H1 (cell line): ENCODE data around the gene GREB1. TPM values are rescaled to one million over a fixed set of nuclear protein-coding genes. Genes with fewer than 3 reads are reported as not detected.

ENCODE experiments used
- CTCF ChIA-PET: fragments of 300-600 bp; sonication (Branson Sonifier 250); formaldehyde crosslinking; loops from one replicate; lab custom pipeline; 2021; ENCODE audit not compliant: partially characterized antibody; lab: Charles Lee
- POLR2A ChIA-PET: fragments of 300-600 bp; sonication (Branson Sonifier 250); formaldehyde crosslinking; loops from one replicate; lab custom pipeline; 2021; ENCODE audit warnings: inconsistent platforms; ENCODE audit not compliant: partially characterized antibody; lab: Charles Lee
- DNase-seq, 2 experiments: peaks; one replicate each; pipeline versions ENCODE4 v3.0.0 to v3.0.0-alpha.2; 2010 to 2022; ENCODE audit warnings: low spot score in 2 of 2, low read depth in 1 of 2, mixed read lengths in 1 of 2
- FAIRE-seq: peaks from 2 replicates; lab custom pipeline; 2011; peaks lifted over from hg19 to GRCh38; lab: Jason Lieb, UNC
- H2AFZ ChIP-seq: 2 replicates; pipeline ENCODE4 v1.8.1; 2012; ENCODE audit warnings: low read length, inconsistent platforms
- H2AK5ac ChIP-seq: 2 replicates; pipeline ENCODE4 v1.6.1; 2013; ENCODE audit warnings: low read depth, low read length
- H2BK120ac ChIP-seq: replicated peaks from 2 replicates; pipeline ENCODE3; 2013; ENCODE audit warnings: low read depth, low read length, inconsistent platforms
- H2BK12ac ChIP-seq: 2 replicates; pipeline ENCODE4 v1.6.1; 2013; ENCODE audit warnings: low read depth, low read length
- H2BK15ac ChIP-seq: 2 replicates; pipeline ENCODE4 v1.6.1; 2013; ENCODE audit warnings: low read length
- H2BK20ac ChIP-seq: 2 replicates; pipeline ENCODE4 v1.6.1; 2013; ENCODE audit warnings: low read length
- H2BK5ac ChIP-seq: 2 replicates; pipeline ENCODE4 v1.6.1; 2013; ENCODE audit warnings: low read depth, low read length
- H3K14ac ChIP-seq: 2 replicates; pipeline ENCODE4 v1.6.1; 2013; ENCODE audit warnings: inconsistent platforms; ENCODE audit not compliant: insufficient read length
- H3K18ac ChIP-seq: 2 replicates; pipeline ENCODE4 v1.6.1; 2013; ENCODE audit warnings: low read length; ENCODE audit errors: extremely low read depth
- H3K23ac ChIP-seq: 2 replicates; pipeline ENCODE4 v1.6.1; 2013; ENCODE audit warnings: inconsistent platforms; ENCODE audit not compliant: insufficient read length
- H3K23me2 ChIP-seq: 2 replicates; pipeline ENCODE4 v1.6.1; 2013; ENCODE audit warnings: low read depth, low read length
- H3K27ac ChIP-seq: 2 replicates; pipeline ENCODE4 v1.6.1; 2011; ENCODE audit warnings: low read depth, low read length, inconsistent platforms
- H3K27me3 ChIP-seq, 4 experiments: replicated peaks in 1 of 4; 1 replicate in 1 of 4; 2 replicates in 3 of 4; pipeline versions ENCODE4 v1.6.1 to v1.8.1; 2011 to 2013; ENCODE audit warnings: low read length in 3 of 4, mild to moderate bottlenecking in 3 of 4, inconsistent platforms in 2 of 4, mixed read lengths in 2 of 4, moderate library complexity in 1 of 4; ENCODE audit not compliant: control insufficient read depth in 3 of 4, insufficient read depth in 3 of 4; ENCODE audit errors: extremely low read depth in 1 of 4
- H3K36me3 ChIP-seq, 4 experiments: 2 replicates each; pipeline versions ENCODE4 v1.6.1 to v1.8.1; 2011 to 2013; ENCODE audit warnings: mild to moderate bottlenecking in 4 of 4, low read length in 3 of 4, moderate library complexity in 2 of 4, control low read depth in 1 of 4, inconsistent platforms in 1 of 4; ENCODE audit not compliant: insufficient read depth in 4 of 4, control insufficient read depth in 2 of 4
- H3K4ac ChIP-seq: replicated peaks from 2 replicates; pipeline ENCODE3; 2013; ENCODE audit warnings: low read length, low read depth, mixed read lengths, inconsistent platforms; ENCODE audit not compliant: insufficient read length
- H3K4me1 ChIP-seq, 4 experiments: replicated peaks in 1 of 4; 1 replicate in 1 of 4; 2 replicates in 3 of 4; pipeline versions ENCODE4 v1.6.1 to v1.8.1; 2011 to 2013; ENCODE audit warnings: low read length in 3 of 4, inconsistent platforms in 2 of 4, mixed read lengths in 1 of 4; ENCODE audit not compliant: insufficient read depth in 4 of 4, control insufficient read depth in 3 of 4
- H3K4me2 ChIP-seq, 2 experiments: 2 replicates each; pipeline versions ENCODE4 v1.6.1 to v1.8.1; 2011 to 2013; ENCODE audit warnings: low read depth in 2 of 2, low read length in 2 of 2, control low read depth in 1 of 2, inconsistent platforms in 1 of 2, mild to moderate bottlenecking in 1 of 2; ENCODE audit not compliant: insufficient read depth in 1 of 2
- H3K4me3 ChIP-seq, 4 experiments: fragments of 200-600, 300-600 bp in 1 of 4; sonication (generic), shearing (Covaris generic), sonication (Bioruptor Twin) in 1 of 4; 2 replicates each; pipeline versions ENCODE4 v1.5.1 to v1.8.1; 2011 to 2016; ENCODE audit warnings: low read length in 4 of 4, low read depth in 3 of 4, control low read depth in 2 of 4, inconsistent platforms in 2 of 4, mild to moderate bottlenecking in 2 of 4, mixed read lengths in 1 of 4, moderate library complexity in 1 of 4; ENCODE audit not compliant: insufficient read depth in 2 of 4; ENCODE audit errors: extremely low read depth in 1 of 4
- H3K56ac ChIP-seq: replicated peaks from 2 replicates; pipeline ENCODE3; 2013; ENCODE audit warnings: low read depth, mild to moderate bottlenecking, mixed read lengths, low read length, inconsistent platforms; ENCODE audit not compliant: insufficient read length
- H3K79me1 ChIP-seq: 2 replicates; pipeline ENCODE4 v1.6.1; 2013; ENCODE audit warnings: low read depth, low read length, control low read depth
- H3K79me2 ChIP-seq, 2 experiments: 2 replicates each; pipeline versions ENCODE4 v1.6.1 to v1.8.1; 2012 to 2013; ENCODE audit warnings: low read length in 2 of 2, mild to moderate bottlenecking in 2 of 2, inconsistent platforms in 1 of 2; ENCODE audit not compliant: insufficient read depth in 2 of 2, control insufficient read depth in 1 of 2
- H3K9ac ChIP-seq, 4 experiments: replicated peaks in 1 of 4; 1 replicate in 1 of 4; 2 replicates in 3 of 4; pipeline versions ENCODE4 v1.6.1 to v1.8.1; 2011 to 2013; ENCODE audit warnings: low read depth in 3 of 4, low read length in 3 of 4, control low read depth in 2 of 4, mild to moderate bottlenecking in 2 of 4, moderate library complexity in 2 of 4, inconsistent platforms in 1 of 4; ENCODE audit errors: extremely low read depth in 1 of 4
- H3K9me3 ChIP-seq, 2 experiments: 2 replicates each; pipeline versions ENCODE4 v1.6.1 to v1.8.1; 2012 to 2013; ENCODE audit warnings: mild to moderate bottlenecking in 2 of 2, moderate library complexity in 2 of 2, control low read depth in 1 of 2, inconsistent platforms in 1 of 2, low read depth in 1 of 2, low read length in 1 of 2, mixed read lengths in 1 of 2; ENCODE audit not compliant: insufficient read depth in 2 of 2
- H4K20me1 ChIP-seq, 2 experiments: replicated peaks in 1 of 2; 2 replicates each; pipeline versions ENCODE3 to v1.8.1; 2011 to 2013; ENCODE audit warnings: inconsistent platforms in 2 of 2, low read length in 2 of 2, mild to moderate bottlenecking in 1 of 2; ENCODE audit not compliant: insufficient read depth in 2 of 2, control insufficient read depth in 1 of 2
- H4K5ac ChIP-seq: 2 replicates; pipeline ENCODE4 v1.6.1; 2013; ENCODE audit warnings: low read length, low read depth, mixed read lengths, inconsistent platforms; ENCODE audit not compliant: insufficient read length
- H4K8ac ChIP-seq: 2 replicates; pipeline ENCODE4 v1.8.0; 2013; ENCODE audit warnings: mild to moderate bottlenecking, moderate library complexity, low read length, inconsistent platforms; ENCODE audit not compliant: insufficient read depth; ENCODE audit errors: extremely low read depth
- H4K91ac ChIP-seq: replicated peaks from 2 replicates; pipeline ENCODE3; 2013; ENCODE audit warnings: low read length, mixed read lengths, inconsistent platforms; ENCODE audit not compliant: insufficient read length
- CBX8 ChIP-seq: fragments of 300-800, 300-1000 bp; sonication (generic); IDR thresholded peaks from 2 replicates; pipeline ENCODE4 v1.7.1; 2016; ENCODE audit warnings: low read depth, low read length, borderline replicate concordance
- CEBPB ChIP-seq: IDR thresholded peaks from 2 replicates; pipeline ENCODE4 v1.6.1; 2012; ENCODE audit warnings: low read depth, low read length
- EP300 ChIP-seq, 2 experiments: IDR thresholded peaks; 1 replicate in 1 of 2; 2 replicates in 1 of 2; pipeline ENCODE4 v1.6.1; 2011 to 2012; ENCODE audit warnings: low read depth in 2 of 2, low read length in 2 of 2, mild to moderate bottlenecking in 2 of 2, borderline replicate concordance in 1 of 2, inconsistent platforms in 1 of 2, moderate library complexity in 1 of 2
- JUN ChIP-seq: IDR thresholded peaks from 2 replicates; pipeline ENCODE4 v1.6.1; 2011; ENCODE audit warnings: low read depth, mild to moderate bottlenecking, improper control_type of control experiment, low read length
- SAP30 ChIP-seq: fragments of 300-600 bp; sonication (generic); IDR thresholded peaks from 2 replicates; pipeline ENCODE4 v1.7.1; 2012; ENCODE audit warnings: low read length, moderate library complexity, mild to moderate bottlenecking, inconsistent platforms; ENCODE audit not compliant: insufficient read depth, insufficient replicate concordance
- SIN3A ChIP-seq, 2 experiments: IDR thresholded peaks in 1 of 2; conservative IDR thresholded peaks in 1 of 2; 2 replicates each; pipeline ENCODE4 v1.6.1; 2011 to 2012; ENCODE audit warnings: low read length in 2 of 2, improper control_type of control experiment in 1 of 2, low read depth in 1 of 2, mild to moderate bottlenecking in 1 of 2
- whole genome bisulfite sequencing, 2 experiments: shearing (Covaris generic) in 1 of 2; methylation state at CpG; one replicate each; pipeline versions ENCODE4 v1.1.6 to v1.1.7; 2013 to 2015; ENCODE audit warnings: low lambda C conversion rate in 2 of 2, mixed read lengths in 2 of 2, inconsistent platforms in 1 of 2, low coverage in 1 of 2, missing lambda C conversion rate in 1 of 2; ENCODE audit not compliant: insufficient replicate concordance in 2 of 2, insufficient coverage in 1 of 2, insufficient read length in 1 of 2; ENCODE audit errors: extremely low coverage in 1 of 2, missing lambda C conversion rate in 1 of 2; 5-methylcytosine and 5-hydroxymethylcytosine counted together
- polyA plus RNA-seq, 7 experiments: library from polyadenylated mRNA; depleted of rRNA in 3 of 7; stranded (reverse) in 5 of 7; unstranded in 2 of 7; fragments of >200 nt in 5 of 7; fragments of 200-250 nt in 2 of 7; gene quantifications; 1 replicate in 5 of 7; 2 replicates in 1 of 7; 4 replicates in 1 of 7; pipeline versions ENCODE4 v1.2.1 to v1.2.3, GENCODE V29; 2011 to 2013; ENCODE audit warnings: missing spikeins in 2 of 7, mixed read lengths in 2 of 7
- total RNA-seq: library from RNA; stranded (reverse); fragmentation: NEBNext Ultra II Directional; extraction: Animal tissue kit (Norgen Biotek cat#: 25700); gene quantifications from 2 replicates; pipeline ENCODE4 v1.2.1, GENCODE V29; 2021
- TF ChIP-seq, protein P1 (sequence below): IDR thresholded peaks from 2 replicates; pipeline ENCODE4 v1.6.1; 2011; ENCODE audit warnings: low read length, improper control_type of control experiment
- TF ChIP-seq, protein P2 (sequence below), 3 experiments: IDR thresholded peaks; 1 replicate in 2 of 3; 2 replicates in 1 of 3; pipeline versions ENCODE4 v1.5.1 to v1.6.1; 2011; ENCODE audit warnings: low read length in 3 of 3, mild to moderate bottlenecking in 3 of 3, inconsistent platforms in 2 of 3, low read depth in 1 of 3, moderate library complexity in 1 of 3; ENCODE audit not compliant: insufficient read depth in 1 of 3; ENCODE audit errors: control extremely low read depth in 1 of 3

Gene GREB1
- total and polyA plus RNA-seq, 2 of the 8 experiments (the other 6 are each of a cell fraction or from before 2014, with no cell fraction given), result 7.9 to 43.4 TPM

- H4K91ac ChIP-seq, result no peak overlapping the region
- no peak for FAIRE-seq
- H3K56ac ChIP-seq, result no peak overlapping the region
- H3K79me2 ChIP-seq, result no peaks in the 10 kb centered on the region
- no peaks in the 10 kb centered on the region for H3K79me1 ChIP-seq
- H3K36me3 ChIP-seq, result peaks cover 4 to 18% (median 17%) of the 10 kb centered on the region in 4 experiments
- no peak overlapping the region for H3K4me3 ChIP-seq
- WGBS, 2 experiments, result 97% methylated on average over 28 of the region's 28 CpGs; no CpG with 5 or more reads in 1 of the 2 experiments
- H2BK120ac ChIP-seq, result no peak overlapping the region
- H3K14ac ChIP-seq, result no peak overlapping the region
- CTCF ChIA-PET, result interaction anchor here (0.6 to 2.8 kb wide), 7 partner anchors 9 to 149 kb away, joined by 3 to 13 read pairs (median 3); no protein-coding TSS in a partner anchor
- POLR2A ChIA-PET, result interaction anchor here (0.6 kb wide), 1 partner anchor 769 kb away, joined by 3 read pairs; no protein-coding TSS in a partner anchor
- DNase-seq, result no peak
- H3K23me2 ChIP-seq, result no peaks in the 10 kb centered on the region
- H2BK12ac ChIP-seq, result no peak overlapping the region
- H2BK15ac ChIP-seq, result no peak overlapping the region
- H2BK5ac ChIP-seq, result no peak overlapping the region
- no peak overlapping the region; a peak in 1 of 7 replicates for H3K9ac ChIP-seq
- H4K8ac ChIP-seq, result no peak overlapping the region
- no peak overlapping the region for H3K4ac ChIP-seq
- H3K18ac ChIP-seq, result no peak overlapping the region
- H3K27ac ChIP-seq, result no peak overlapping the region
- no peak overlapping the region for H2AK5ac ChIP-seq
- no peak overlapping the region for H4K5ac ChIP-seq
- peaks cover 0 to 4% of the 10 kb centered on the region in 2 experiments for H4K20me1 ChIP-seq
- no peaks in the 10 kb centered on the region for H3K9me3 ChIP-seq
- no peaks in the 10 kb centered on the region for H3K4me1 ChIP-seq
- no peak overlapping the region for H2BK20ac ChIP-seq
- no peaks in the 10 kb centered on the region for H3K27me3 ChIP-seq
- no peak overlapping the region for H3K4me2 ChIP-seq
- H2AFZ ChIP-seq, result no peak overlapping the region
- H3K23ac ChIP-seq, result no peak overlapping the region
- TF ChIP-seq SAP30 (no peak), CEBPB (no peak), SIN3A (conservative IDR thresholded peaks at IDR 0.05 in 1 of 2, IDR thresholded peaks at IDR 0.05 in 1 of 2; ENCODE audit: low read depth in 1 of 2, low read length in 2 of 2) (no peak), CBX8 (no peak), JUN (no peak), EP300 (IDR thresholded peaks at IDR 0.05; ENCODE audit: borderline replicate concordance in 1 of 2, low read depth in 2 of 2, low read length in 2 of 2) (no peak)
- TF ChIP-seq, protein P1, sequence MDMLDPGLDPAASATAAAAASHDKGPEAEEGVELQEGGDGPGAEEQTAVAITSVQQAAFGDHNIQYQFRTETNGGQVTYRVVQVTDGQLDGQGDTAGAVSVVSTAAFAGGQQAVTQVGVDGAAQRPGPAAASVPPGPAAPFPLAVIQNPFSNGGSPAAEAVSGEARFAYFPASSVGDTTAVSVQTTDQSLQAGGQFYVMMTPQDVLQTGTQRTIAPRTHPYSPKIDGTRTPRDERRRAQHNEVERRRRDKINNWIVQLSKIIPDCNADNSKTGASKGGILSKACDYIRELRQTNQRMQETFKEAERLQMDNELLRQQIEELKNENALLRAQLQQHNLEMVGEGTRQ, result no peak
- TF ChIP-seq, protein P2, sequence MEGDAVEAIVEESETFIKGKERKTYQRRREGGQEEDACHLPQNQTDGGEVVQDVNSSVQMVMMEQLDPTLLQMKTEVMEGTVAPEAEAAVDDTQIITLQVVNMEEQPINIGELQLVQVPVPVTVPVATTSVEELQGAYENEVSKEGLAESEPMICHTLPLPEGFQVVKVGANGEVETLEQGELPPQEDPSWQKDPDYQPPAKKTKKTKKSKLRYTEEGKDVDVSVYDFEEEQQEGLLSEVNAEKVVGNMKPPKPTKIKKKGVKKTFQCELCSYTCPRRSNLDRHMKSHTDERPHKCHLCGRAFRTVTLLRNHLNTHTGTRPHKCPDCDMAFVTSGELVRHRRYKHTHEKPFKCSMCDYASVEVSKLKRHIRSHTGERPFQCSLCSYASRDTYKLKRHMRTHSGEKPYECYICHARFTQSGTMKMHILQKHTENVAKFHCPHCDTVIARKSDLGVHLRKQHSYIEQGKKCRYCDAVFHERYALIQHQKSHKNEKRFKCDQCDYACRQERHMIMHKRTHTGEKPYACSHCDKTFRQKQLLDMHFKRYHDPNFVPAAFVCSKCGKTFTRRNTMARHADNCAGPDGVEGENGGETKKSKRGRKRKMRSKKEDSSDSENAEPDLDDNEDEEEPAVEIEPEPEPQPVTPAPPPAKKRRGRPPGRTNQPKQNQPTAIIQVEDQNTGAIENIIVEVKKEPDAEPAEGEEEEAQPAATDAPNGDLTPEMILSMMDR (IDR thresholded peaks at IDR 0.05; ENCODE audit: control extremely low read depth in 1 of 3, insufficient read depth in 1 of 3, low read depth in 1 of 3, low read length in 3 of 3), result no peak
Measured at GRCh38 chr2:11633923-11634478, 100.2 kb downstream of the GREB1 start.
